Posterior cingulate gyrus (tissue), 11 donors: ENCODE data around the gene FOXF2.
"Not testable (repeated sequence)": the region's sequence is repeated elsewhere in the genome, so short reads cannot be mapped to it uniquely, and the experiment has no call there.

Source experiments
- DNase-seq, 10 donors: peaks; one replicate each; pipeline versions ENCODE4 v3.0.0 to v3.0.0-alpha.2; 2020 to 2021; ENCODE audit warnings: mixed read lengths in 3 of 10
- intact Hi-C: fragments of 100-400 bp; cut with DNase I; formaldehyde crosslinking; loops from one replicate; pipeline ENCODE4 v1.15.1; 2023

The FOXF2 gene

DNA sequence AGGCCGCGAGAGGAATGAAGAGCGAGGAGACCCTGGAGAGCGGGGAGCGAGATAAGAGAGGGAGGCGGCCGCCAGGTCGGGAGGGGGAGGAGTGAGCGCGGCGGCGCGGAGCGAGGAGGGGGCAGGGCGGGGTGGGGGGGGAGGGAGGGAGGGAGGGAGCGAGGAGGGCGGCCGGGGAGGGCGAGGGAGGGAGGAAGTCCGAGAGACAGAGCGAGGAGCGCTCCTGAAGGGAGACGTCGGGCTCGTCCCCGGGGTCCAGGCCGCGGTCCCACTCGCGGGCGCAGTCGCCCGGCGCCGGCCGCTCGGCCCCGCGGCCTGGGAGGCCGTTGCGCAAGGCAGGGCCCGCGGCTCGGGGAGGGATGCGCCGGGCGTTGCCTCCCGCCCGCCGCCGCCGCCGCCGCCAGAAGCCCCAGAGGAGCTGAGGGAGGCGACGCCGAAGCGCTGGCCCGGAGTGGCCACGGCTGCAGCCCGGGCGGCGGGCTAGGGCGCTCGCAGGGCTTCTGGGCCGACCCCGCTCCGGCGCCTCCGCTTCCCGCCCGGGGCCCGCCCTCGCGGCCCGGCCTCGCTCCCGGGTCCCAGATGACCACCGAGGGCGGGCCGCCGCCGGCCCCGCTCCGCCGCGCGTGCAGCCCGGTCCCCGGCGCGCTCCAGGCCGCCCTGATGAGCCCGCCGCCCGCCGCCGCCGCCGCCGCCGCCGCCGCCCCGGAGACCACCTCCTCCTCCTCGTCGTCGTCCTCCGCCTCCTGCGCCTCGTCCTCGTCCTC, at the start of gene FOXF2:
TSS of gene FOXF2 (plus strand) at position 208 of the 764 bp plus-strand sequence. CDS start at position 580, 372 bp downstream.
- DNase-seq: peak in 1 of 10 donors; percentile 71
- intact Hi-C loops: loop anchor here (10.0 kb wide), 1 partner anchor 665 kb away; no protein-coding TSS in a partner anchor

DNA sequence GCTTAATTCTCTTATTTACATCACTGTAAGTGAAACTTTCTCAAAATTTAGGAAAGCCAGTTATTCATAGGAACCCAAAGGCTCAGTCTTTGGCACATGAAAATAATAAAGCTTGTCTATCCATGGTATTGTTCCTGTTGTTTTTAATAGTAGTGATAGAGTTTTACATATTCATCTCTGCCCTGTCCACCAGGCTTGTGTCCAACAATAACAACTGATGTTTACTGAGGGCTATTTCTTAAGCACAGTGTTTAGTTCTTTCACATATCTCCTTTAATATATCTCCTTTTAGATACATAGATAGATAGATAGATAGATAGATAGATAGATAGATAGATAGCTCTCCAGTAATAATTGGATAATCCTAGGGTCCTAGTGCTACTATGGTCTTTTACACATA, 43.3 kb upstream of the FOXF2 start:
- intact Hi-C loops: no loop called here
- no peak for DNase-seq

DNA sequence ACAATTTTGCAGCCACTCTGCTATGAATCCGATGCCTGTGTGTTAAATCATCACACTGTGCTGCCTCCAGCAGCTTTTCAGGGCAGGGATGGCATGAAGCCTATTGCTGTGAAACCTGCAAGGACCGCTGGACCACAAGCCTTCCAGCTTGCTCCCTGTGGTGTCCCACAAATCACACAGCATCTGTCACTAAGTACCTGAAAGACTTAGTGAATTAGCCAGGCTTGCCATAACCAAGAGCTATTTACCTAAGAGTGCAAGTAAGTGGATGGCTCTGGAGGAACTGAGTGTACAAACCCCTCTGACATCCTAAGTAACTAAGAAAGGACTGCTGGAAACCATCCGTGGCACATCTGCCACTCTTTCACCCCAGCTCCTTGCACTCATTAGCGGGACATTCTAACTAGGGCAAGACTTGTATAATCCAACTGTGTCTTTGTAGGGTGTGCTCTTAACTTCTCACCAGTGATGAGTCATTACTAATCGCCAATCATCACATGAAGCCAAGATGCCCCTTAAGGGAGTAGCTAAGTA, 42.8 kb upstream of the FOXF2 start:
- no peak for DNase-seq
- intact Hi-C loops: no loop called here

GRCh38 chr6:1347161-1347560, 42.2 kb upstream of the FOXF2 start:
- intact Hi-C loops: no loop called here
- DNase-seq: no peak

DNA sequence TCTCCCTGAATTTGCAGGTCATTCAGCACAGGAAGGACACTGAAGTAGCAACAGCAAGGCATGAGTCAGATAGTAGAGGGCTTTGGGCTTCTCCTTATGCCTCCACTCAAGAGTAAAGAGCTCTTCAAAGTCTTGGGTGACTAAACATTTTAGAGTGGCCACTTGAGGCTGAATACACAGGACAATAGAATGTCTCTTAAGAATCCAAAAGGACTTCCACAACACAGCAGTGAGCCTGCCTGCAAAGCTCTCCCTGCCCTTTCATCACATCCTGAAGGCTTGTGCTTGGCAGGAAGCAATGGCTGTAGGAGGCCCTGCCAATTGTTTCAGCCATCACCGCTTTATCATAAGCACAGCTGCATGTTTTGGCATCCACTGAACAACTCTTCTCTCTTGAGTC, 40.7 kb upstream of the FOXF2 start:
- intact Hi-C loops: no loop called here
- no peak for DNase-seq

DNA sequence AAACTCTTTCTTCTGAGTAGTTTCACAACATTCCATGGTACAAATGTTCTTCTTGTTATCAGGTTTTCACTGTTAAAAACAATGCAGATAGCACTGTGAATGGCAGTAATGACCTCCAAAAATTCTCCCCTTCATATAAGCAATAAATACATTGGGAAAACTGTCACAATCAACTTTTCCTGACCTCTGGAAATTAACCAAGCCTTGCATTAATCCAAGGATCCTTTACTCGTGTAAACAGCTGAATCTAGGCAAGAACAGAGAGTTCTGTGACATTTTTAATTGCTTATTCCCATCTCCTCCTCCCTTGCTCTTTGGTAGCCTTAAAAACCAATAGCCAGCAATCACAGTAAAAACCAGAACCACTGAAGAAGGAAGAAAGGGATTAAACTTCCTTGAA, 39.7 kb upstream of the FOXF2 start:
- intact Hi-C loops: no loop called here

GRCh38 chr6:1351381-1352008, 37.9 kb upstream of the FOXF2 start:
- intact Hi-C loops: no loop called here
- no peak for DNase-seq

More for the DNA sequence above, 39.7 kb upstream of the FOXF2 start:
- DNase-seq: no peak

GRCh38 chr6:1355068-1355467, 34.3 kb upstream of the FOXF2 start:
- intact Hi-C loops: not testable (repeated sequence)

DNA sequence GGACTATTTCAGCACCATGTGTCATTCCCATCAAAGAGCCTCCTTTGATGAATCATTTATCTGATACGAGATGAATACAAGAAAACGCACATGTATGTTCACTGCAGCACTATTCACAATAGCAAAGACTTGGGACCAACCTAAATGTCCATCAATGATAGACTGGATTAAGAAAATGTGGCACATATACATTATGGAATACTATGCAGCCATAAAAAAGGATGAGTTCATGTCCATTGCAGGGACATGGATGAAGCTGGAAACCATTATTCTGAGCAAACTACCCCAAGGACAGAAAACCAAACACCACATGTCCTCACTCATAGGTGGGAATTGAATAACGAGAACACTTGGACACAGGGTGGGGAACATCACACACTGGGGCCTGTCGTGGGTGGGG, 27.7 kb upstream of the FOXF2 start:
- DNase-seq, intact Hi-C loops: not testable (repeated sequence)

More at GRCh38 chr6:1355068-1355467, 34.3 kb upstream of the FOXF2 start:
- DNase-seq: not testable (repeated sequence)

- intact Hi-C loops: no loop called here
- DNase-seq: no peak
These were observed 26.7 kb upstream of the FOXF2 start for GRCh38 chr6:1362643-1363042.

DNA sequence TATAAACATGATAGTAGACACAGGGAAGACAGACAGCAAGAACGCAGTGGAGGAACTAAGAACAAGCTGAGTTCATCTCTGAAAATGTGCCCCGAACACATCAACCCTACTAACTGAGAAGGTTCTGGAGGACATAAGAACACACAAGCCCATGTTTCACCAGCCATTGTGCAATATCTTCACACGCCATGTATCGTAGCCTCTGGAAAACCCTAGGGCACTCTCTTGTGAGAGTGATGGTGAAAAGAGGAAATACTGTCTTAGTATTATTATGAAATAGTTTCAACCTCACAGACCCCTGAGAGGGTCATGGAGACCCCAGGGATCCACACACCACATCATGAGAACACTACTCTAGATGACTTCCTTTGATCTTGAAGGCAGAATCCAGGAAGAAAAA, 26.1 kb upstream of the FOXF2 start:
- DNase-seq: no peak
- intact Hi-C loops: no loop called here

DNA sequence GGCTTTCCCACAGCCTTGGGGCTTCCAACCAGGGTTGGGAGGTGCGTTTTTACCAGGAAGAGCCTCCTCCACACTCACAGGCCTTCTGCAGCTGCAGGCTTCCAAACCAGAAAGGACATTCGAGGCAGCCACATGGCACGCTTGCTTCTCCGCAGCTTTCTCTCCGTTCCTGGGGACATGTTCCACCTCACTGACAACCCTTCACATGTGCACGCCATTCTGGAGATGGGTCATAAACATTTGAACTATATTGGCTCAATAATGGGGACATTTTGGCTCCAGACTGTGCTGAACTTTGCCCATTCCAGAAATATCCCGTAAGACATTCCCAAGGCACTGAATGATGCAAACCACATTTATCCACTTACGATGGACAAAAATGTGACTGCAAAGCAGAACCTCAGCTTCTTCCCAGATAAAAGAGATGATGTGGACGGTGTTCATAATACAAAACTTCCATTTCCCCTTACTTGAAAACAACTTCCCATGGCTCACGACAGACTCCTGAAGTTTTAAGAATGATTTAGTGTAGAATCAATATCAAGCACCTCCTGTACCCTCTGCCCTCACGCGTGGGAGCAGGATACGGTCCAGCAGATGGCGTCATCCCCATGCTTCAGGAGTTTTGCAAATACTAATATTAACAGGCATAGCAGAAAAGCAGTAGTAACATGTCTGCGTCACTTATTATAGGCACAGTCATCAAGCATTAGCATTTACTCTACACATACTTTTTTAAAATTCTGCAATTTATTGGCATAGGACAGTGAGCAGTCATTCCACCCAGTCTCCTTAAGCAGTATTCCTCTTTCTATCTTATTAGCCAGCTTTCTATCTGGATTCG, 25.4 kb upstream of the FOXF2 start:
- DNase-seq: no peak
- intact Hi-C loops: no loop called here

GRCh38 chr6:1364791-1365190, 24.6 kb upstream of the FOXF2 start:
- DNase-seq: no peak
- intact Hi-C loops: no loop called here

DNA sequence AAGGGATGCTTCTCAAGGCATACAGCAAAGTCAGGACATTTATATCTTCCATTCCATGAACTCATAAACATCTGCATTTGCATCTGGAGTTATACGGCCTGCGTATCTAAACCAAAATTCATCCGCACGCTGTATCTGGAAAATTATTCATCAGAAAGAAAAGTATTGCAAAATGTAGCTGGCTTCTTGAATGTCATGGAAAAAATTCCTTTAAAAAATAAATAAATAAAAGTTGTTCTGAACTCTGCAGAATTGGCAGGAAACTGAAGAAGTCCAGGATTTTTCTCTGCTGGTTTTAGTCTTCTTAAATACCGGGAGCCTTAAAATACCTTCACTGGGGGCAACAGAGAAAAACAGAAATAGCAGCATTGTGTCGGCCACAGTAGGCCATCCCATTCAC, 23.7 kb upstream of the FOXF2 start:
- intact Hi-C loops: no loop called here
- no peak for DNase-seq

DNA sequence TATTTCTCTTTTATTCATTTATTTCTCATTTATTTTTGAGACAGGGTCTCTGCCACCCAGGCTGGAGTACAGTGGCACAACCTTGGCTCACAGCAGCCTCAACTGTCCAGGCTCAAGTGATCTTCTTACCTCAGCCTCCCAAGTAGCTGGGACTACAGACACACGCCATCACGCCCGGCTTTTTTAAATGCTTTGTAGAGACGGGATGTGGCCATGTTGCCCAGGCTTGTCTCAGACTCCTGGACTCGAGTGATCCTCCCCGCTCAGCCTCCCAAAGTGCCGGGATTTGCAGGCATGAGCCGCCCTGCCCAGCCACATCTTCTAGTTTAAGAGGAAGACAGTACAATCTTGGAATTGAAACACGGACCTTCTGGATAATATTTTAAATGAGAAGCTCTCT, 21.6 kb upstream of the FOXF2 start:
- intact Hi-C loops: no loop called here
- no peak for DNase-seq

DNA sequence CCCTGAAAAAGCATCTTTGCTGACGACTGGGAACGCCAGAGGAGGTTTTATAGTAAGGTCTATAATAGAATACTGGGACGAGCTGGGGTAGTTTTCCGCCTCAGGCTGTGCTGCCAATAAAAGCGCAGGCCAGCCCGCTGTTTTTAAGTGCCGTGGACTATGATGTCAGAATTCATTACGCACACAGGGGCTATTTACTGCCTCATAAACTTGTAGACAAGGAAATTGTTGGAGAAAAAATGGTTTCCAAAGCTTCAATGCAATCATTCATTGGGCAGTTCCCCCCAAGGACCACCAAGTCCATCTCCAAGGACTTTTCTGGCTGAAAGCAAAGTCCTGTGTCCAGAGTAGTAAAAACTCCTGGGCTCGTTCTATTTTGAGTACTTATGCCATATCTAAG, 20.4 kb upstream of the FOXF2 start:
- intact Hi-C loops: no loop called here
- no peak for DNase-seq

DNA sequence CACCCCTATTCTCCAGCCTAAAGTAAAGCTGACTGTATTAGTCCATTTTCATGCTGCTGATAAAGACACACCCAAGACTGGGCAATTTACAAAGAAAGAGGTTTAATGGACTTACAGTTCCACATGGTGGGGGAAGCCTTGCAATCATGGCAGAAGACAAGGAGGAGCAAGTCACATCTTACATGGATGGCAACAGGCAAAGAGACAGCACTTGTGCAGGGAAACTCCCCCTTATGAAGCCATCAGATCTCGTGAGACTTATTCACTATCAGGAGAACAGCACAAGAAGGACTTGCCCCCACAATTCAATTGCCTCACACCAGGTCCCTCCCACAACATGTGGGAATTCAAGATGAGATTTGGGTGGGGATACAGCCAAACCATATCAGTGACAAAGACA, 19.7 kb upstream of the FOXF2 start:
- DNase-seq, intact Hi-C loops: not testable (repeated sequence)

DNA sequence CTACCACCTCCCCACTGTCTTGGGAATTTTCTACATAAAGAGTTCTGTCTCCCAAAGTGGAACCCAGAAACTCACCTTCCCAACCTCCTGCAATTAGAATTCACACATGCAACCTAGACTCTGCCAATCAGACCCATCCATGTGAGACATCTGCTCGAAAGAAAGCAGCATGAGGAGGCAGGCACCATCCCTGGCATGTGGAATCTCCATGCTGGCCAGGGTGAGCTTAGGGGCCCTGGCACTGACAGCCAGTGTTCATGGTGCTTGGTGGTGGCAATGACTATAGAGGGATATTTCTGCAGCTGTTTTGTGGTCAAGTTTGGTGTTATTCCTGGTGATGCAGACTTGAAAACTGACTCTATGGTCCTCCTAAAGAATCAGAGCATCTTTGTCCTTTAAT, 17.4 kb upstream of the FOXF2 start:
- DNase-seq: no peak
- intact Hi-C loops: no loop called here

DNA sequence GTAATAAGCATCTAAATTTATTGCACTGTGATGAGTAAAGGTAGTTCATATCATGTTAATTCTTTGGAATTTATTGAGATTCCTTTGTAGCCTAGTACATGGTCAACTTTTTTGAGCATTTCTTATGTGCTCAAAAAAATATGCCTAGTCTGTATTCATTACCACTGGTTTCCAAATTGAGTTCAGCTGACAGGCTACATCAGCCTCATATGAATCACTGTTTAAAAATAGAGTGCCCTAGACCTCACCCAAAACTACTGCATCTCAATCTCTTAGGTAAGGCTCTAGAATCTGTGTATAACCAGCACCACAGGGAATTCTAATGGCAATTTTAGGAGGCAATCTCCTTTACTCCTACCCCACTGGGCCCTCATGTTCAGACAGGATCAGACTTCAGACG, 16.7 kb upstream of the FOXF2 start:
- DNase-seq: no peak
- intact Hi-C loops: no loop called here

DNA sequence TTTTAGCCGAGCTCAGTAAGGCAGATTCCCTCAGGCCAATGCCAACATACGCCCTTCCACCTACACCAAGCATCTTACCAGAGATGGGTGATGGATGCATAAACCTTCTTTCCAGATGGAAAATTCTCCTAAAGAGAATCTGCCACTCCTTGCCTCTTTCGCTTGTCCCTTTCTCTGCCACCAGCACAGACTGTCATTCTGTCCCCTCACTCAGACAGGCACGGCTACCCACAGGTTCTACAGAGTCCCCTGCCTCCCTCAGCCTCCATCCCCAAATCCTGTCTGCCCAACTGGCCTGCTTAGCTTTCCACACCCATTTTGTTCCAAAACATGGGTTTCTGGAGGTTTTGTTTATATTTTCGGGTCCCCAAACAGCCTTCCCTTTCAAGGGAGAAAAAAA, 12.7 kb upstream of the FOXF2 start:
- DNase-seq: no peak

DNA sequence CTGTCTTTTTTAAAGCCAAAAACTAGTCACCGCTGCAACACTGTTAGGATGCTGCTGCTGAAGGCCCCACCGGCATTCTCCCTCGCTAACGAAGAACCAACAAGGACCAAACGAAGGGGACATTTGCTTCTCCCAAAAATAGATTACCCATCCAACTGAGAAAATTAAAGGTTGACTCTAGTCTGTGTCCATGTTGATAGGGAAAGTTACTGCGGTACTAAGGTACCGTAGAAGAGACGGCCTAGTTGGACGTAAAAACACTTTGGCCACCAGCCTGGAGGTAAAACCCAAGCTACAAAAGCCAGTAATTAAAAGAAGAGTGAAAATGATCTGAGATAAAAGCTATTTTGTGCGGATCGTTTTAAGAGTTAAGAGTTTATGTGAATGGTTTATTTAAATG, 11.8 kb upstream of the FOXF2 start:
- intact Hi-C loops: no loop called here
- no peak for DNase-seq

More for the DNA sequence above, 12.7 kb upstream of the FOXF2 start:
- intact Hi-C loops: no loop called here
